ENCODE data around the gene CALCOCO2.

- TF ChIP-seq GATA2 (IDR thresholded peaks at IDR 0.05; ENCODE audit: low read depth, low read length) (no peak), GATA3 (IDR thresholded peaks at IDR 0.05; ENCODE audit: low read depth, low read length) (no peak)
These were observed at the start of gene CALCOCO2 for GRCh38 chr17:48830840-48831548.

All from SH-SY5Y (cell line).